ENCODE results near the gene FECH.

DNA sequence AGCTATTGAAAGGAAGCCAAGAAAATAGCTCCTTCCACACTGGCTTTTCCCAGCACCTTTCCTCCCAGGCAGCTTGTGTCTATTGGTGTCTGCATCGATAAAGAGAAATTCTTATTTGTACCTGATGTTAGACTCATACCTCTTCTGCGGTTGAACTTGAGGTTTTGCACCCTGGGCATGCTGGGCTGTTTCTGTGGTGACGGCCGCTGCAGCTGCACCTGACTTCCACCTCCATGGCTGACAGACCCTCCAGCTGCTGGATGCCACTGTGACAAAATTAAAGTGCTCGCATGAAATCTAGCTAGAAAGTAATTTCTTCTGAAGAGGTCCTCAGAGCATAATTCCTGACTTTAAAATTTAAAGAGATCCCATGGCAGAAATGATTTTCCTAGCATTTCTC lies 6.6 kb downstream of the FECH start:
- TF ChIP-seq POLR2A (IDR thresholded peaks at IDR 0.05; ENCODE audit: low read depth, low read length) (no peak), POLR2AphosphoS5 (IDR thresholded peaks at IDR 0.05; ENCODE audit: low read depth, low read length) (no peak), TAF1 (IDR thresholded peaks at IDR 0.05; ENCODE audit: low read depth, low read length) (no peak), POU2F2 (IDR thresholded peaks at IDR 0.05; ENCODE audit: low read depth, low read length) (no peak)
